ENCODE data around the gene MT4. TPM values are rescaled to one million over a fixed set of nuclear protein-coding genes. Genes with fewer than 3 reads are reported as not detected.

Gene MT4
- total and polyA plus RNA-seq, 2 donors: 7.5 to 38.1 TPM

Other genes with a start within 250 kb of the MT4 start
- gene AMFR, start 139.5 kb upstream of the MT4 start, total RNA-seq: 34.6 TPM
- 52.4 TPM for gene AMFR, start 139.5 kb upstream of the MT4 start, polyA plus RNA-seq
- gene NUDT21, start 113.7 kb upstream of the MT4 start, total RNA-seq: 79.7 TPM
- gene NUDT21, start 113.7 kb upstream of the MT4 start, polyA plus RNA-seq: 40.3 TPM
- gene OGFOD1, start 113.5 kb upstream of the MT4 start, total RNA-seq: 26.0 TPM
- gene OGFOD1, start 113.5 kb upstream of the MT4 start, polyA plus RNA-seq: 18.8 TPM
- 36.2 TPM for gene BBS2, start 45.0 kb upstream of the MT4 start, total RNA-seq
- gene BBS2, start 45.0 kb upstream of the MT4 start, polyA plus RNA-seq: 49.2 TPM
- gene MT3, start 24.5 kb downstream of the MT4 start, total RNA-seq: 2.5 TPM
- 13.1 TPM for gene MT3, start 24.5 kb downstream of the MT4 start, polyA plus RNA-seq
- gene MT2A, start 43.5 kb downstream of the MT4 start, total RNA-seq: 7.8 TPM
- 2,040 TPM for gene MT2A, start 43.5 kb downstream of the MT4 start, polyA plus RNA-seq
- 2.1 TPM for gene MT1E, start 60.7 kb downstream of the MT4 start, total RNA-seq
- gene MT1E, start 60.7 kb downstream of the MT4 start, polyA plus RNA-seq: 126 TPM
- gene MT1M, start 67.6 kb downstream of the MT4 start, total RNA-seq: 0.28 TPM
- gene MT1M, start 67.6 kb downstream of the MT4 start, polyA plus RNA-seq: 97.7 TPM
- 1.2 TPM for gene MT1A, start 73.6 kb downstream of the MT4 start, total RNA-seq
- gene MT1A, start 73.6 kb downstream of the MT4 start, polyA plus RNA-seq: 285 TPM
- not detected for gene MT1B, start 86.8 kb downstream of the MT4 start, total RNA-seq
- 4.7 TPM for gene MT1B, start 86.8 kb downstream of the MT4 start, polyA plus RNA-seq
- gene MT1F, start 92.9 kb downstream of the MT4 start, total RNA-seq: 1.5 TPM
- 24.6 TPM for gene MT1F, start 92.9 kb downstream of the MT4 start, polyA plus RNA-seq
- gene MT1G, start 103.0 kb downstream of the MT4 start, total RNA-seq: 0.90 TPM
- 353 TPM for gene MT1G, start 103.0 kb downstream of the MT4 start, polyA plus RNA-seq
- gene MT1H, start 104.7 kb downstream of the MT4 start, total RNA-seq: 0.85 TPM
- gene MT1H, start 104.7 kb downstream of the MT4 start, polyA plus RNA-seq: 50.7 TPM
- gene MT1X, start 117.4 kb downstream of the MT4 start, total RNA-seq: 21.2 TPM
- gene MT1X, start 117.4 kb downstream of the MT4 start, polyA plus RNA-seq: 3,725 TPM
- gene NUP93, start 165.1 kb downstream of the MT4 start, total RNA-seq: 85.9 TPM
- gene NUP93, start 165.1 kb downstream of the MT4 start, polyA plus RNA-seq: 58.3 TPM

Measured in thymus (tissue), 2 donors.